GM12878 (cell line): ENCODE measurements around the gene ZNF608. TPM values are rescaled to one million over a fixed set of nuclear protein-coding genes. Genes with fewer than 3 reads are reported as not detected.

Source experiments
- ATAC-seq: fragments of 200-7000 bp; cut with Tn5 transposase; 3 replicates; pipeline ENCODE4 v1.9.1; 2020; ENCODE audit warnings: mild to moderate bottlenecking, moderate library complexity
- BruUV-seq: library from RNA; stranded (reverse); fragments of 400-500 nt; replicated peaks from 2 replicates; lab custom pipeline; 2021; lab: Mats Ljungman, UMichigan
- CTCF ChIA-PET: fragments of 300-600 bp; sonication (Branson Sonifier 250); formaldehyde crosslinking; extraction: SDS; loops from one replicate; lab custom pipeline; 2021; ENCODE audit warnings: inconsistent platforms; lab: Yijun Ruan, JAX
- POLR2A ChIA-PET: fragments of 350-600 bp; formaldehyde crosslinking; extraction: SDS; loops from one replicate; lab custom pipeline; 2021; ENCODE audit warnings: inconsistent platforms; lab: Charles Lee
- RAD21 ChIA-PET: fragments of 300-600 bp; sonication (Branson Sonifier 250); formaldehyde crosslinking; loops from one replicate; lab custom pipeline; 2023; ENCODE audit warnings: antibody characterized with exemption; ENCODE audit not compliant: unreplicated experiment; lab: Charles Lee
- SMC1A ChIA-PET: fragments of 300-600 bp; sonication (Branson Sonifier 250); formaldehyde crosslinking; loops from one replicate; lab custom pipeline; 2023; ENCODE audit not compliant: unreplicated experiment, uncharacterized antibody; lab: Charles Lee
- DNase-seq: peaks from one replicate; pipeline ENCODE4 v3.0.0-alpha.2; 2011; ENCODE audit warnings: low read depth, low spot score
- FAIRE-seq: peaks from 3 replicates; lab custom pipeline; 2011; peaks lifted over from hg19 to GRCh38; lab: Jason Lieb, UNC
- H2AFZ ChIP-seq: 2 replicates; pipeline ENCODE4 v1.6.0; 2011; ENCODE audit warnings: low read depth, low read length, control low read depth; ENCODE audit not compliant: control insufficient read depth
- H3K27ac ChIP-seq: 2 replicates; pipeline ENCODE4 v1.5.1; 2011; ENCODE audit warnings: control low read depth; ENCODE audit not compliant: control insufficient read depth, insufficient read depth
- H3K27me3 ChIP-seq, 2 experiments: replicated peaks in 1 of 2; 2 replicates each; pipeline versions ENCODE4 v1.6.0 to v1.6.1; 2011; ENCODE audit warnings: low read length in 1 of 2; ENCODE audit not compliant: control insufficient read depth in 2 of 2, insufficient read depth in 2 of 2
- H3K36me3 ChIP-seq, 2 experiments: 2 replicates each; pipeline ENCODE4 v1.5.1; 2011; ENCODE audit warnings: low read length in 1 of 2; ENCODE audit not compliant: control insufficient read depth in 2 of 2, insufficient read depth in 2 of 2
- H3K4me1 ChIP-seq: 2 replicates; pipeline ENCODE4 v1.6.1; 2011; ENCODE audit warnings: mild to moderate bottlenecking, low read length, moderate library complexity, mixed read lengths; ENCODE audit not compliant: control insufficient read depth, insufficient read depth
- H3K4me2 ChIP-seq: 2 replicates; pipeline ENCODE4 v1.6.0; 2011; ENCODE audit warnings: control low read depth; ENCODE audit not compliant: control insufficient read depth, insufficient read depth
- H3K4me3 ChIP-seq: fragments of 200-600 bp; sonication (generic); 2 replicates; pipeline ENCODE4 v1.5.1; 2016
- H3K79me2 ChIP-seq: 2 replicates; pipeline ENCODE4 v1.6.0; 2011; ENCODE audit warnings: low read length; ENCODE audit not compliant: control insufficient read depth, insufficient read depth
- H3K9ac ChIP-seq: 2 replicates; pipeline ENCODE4 v1.8.0; 2011; ENCODE audit warnings: low read length, control low read depth, mixed read lengths; ENCODE audit not compliant: control insufficient read depth, insufficient read depth
- H3K9me3 ChIP-seq: replicated peaks from 3 replicates; pipeline ENCODE4 v1.5.1; 2011; ENCODE audit warnings: mild to moderate bottlenecking, low read length; ENCODE audit not compliant: control insufficient read depth, insufficient read depth
- H4K20me1 ChIP-seq: 2 replicates; pipeline ENCODE4 v1.6.0; 2011; ENCODE audit not compliant: control insufficient read depth, insufficient read depth
- BACH1 ChIP-seq: fragments of 450-650 bp; IDR thresholded peaks from 2 replicates; pipeline ENCODE4 v1.6.1; 2017; ENCODE audit warnings: mild to moderate bottlenecking, borderline replicate concordance
- EGR1 ChIP-seq, 2 experiments: IDR thresholded peaks; 1 replicate in 1 of 2; 2 replicates in 1 of 2; pipeline ENCODE4 v1.6.1; 2011 to 2012; ENCODE audit warnings: low read depth in 2 of 2, low read length in 2 of 2, borderline replicate concordance in 1 of 2, mild to moderate bottlenecking in 1 of 2, moderate library complexity in 1 of 2
- FOS ChIP-seq: IDR thresholded peaks from 3 replicates; pipeline ENCODE4 v1.6.1; 2011; ENCODE audit warnings: borderline replicate concordance; ENCODE audit not compliant: insufficient read length; ENCODE audit errors: extremely low read depth
- FOXK2 ChIP-seq: fragments of 450-650 bp; IDR thresholded peaks from 2 replicates; pipeline ENCODE4 v1.6.1; 2017; ENCODE audit warnings: mild to moderate bottlenecking, moderate library complexity
- GATAD2B ChIP-seq: fragments of 450-650 bp; conservative IDR thresholded peaks from 2 replicates; pipeline ENCODE4 v1.6.1; 2017; ENCODE audit warnings: low read depth, mild to moderate bottlenecking, moderate library complexity
- JUNB ChIP-seq: IDR thresholded peaks from 2 replicates; pipeline ENCODE4 v1.6.1; 2016; ENCODE audit warnings: antibody characterized with exemption, mild to moderate bottlenecking
- PAX5 ChIP-seq: IDR thresholded peaks from 2 replicates; pipeline ENCODE4 v1.6.1; 2011; ENCODE audit warnings: low read depth, low read length, borderline replicate concordance
- POU2F2 ChIP-seq: IDR thresholded peaks from 3 replicates; pipeline ENCODE4 v1.6.1; 2011; ENCODE audit warnings: low read depth, mild to moderate bottlenecking, low read length, borderline replicate concordance
- SMC3 ChIP-seq: IDR thresholded peaks from 2 replicates; pipeline ENCODE4 v1.6.1; 2011; ENCODE audit warnings: low read length, improper control_type of control experiment, borderline replicate concordance
- ZNF384 ChIP-seq: IDR thresholded peaks from 2 replicates; pipeline ENCODE4 v1.6.1; 2012; ENCODE audit warnings: low read depth, mild to moderate bottlenecking, low read length, improper control_type of control experiment, borderline replicate concordance
- WGBS: methylation state at CpG from one replicate; pipeline ENCODE4 v1.1.6; 2016; ENCODE audit warnings: low lambda C conversion rate; ENCODE audit not compliant: insufficient replicate concordance, insufficient coverage; ENCODE audit errors: missing lambda C conversion rate; 5-methylcytosine and 5-hydroxymethylcytosine counted together
- in situ Hi-C: fragments of 300-500 bp; cut with MboI; formaldehyde crosslinking; loops from 9 replicates; pipeline ENCODE4 v1.14.3; 2018; ENCODE audit warnings: mixed read lengths
- intact Hi-C: fragments of 100-400 bp; cut with micrococcal nuclease; formaldehyde crosslinking; loops from one replicate; pipeline ENCODE4 v1.14.2; 2022; ENCODE audit not compliant: unreplicated experiment
- polyA plus RNA-seq, 11 experiments: library from polyadenylated mRNA; depleted of rRNA in 4 of 11; unstranded in 6 of 11; stranded (reverse) in 5 of 11; fragments of >200 nt; fragmentation: Nextera tagmentation in 4 of 11; fragmentation: Illumina TruSeq in 1 of 11; extraction: Ambion mirVana in 4 of 11; extraction: Trizol in 1 of 11; gene quantifications; 1 replicate in 1 of 11; 2 replicates in 10 of 11; pipeline versions ENCODE4 v1.2.1 to v1.2.3, GENCODE V29; 2011 to 2016; ENCODE audit warnings: inconsistent platforms in 2 of 11, missing spikeins in 2 of 11, low read depth in 1 of 11
- total RNA-seq, 4 experiments: library from RNA; depleted of rRNA in 3 of 4; stranded (reverse); fragments of >200 nt in 3 of 4; fragmentation: Illumina TruSeq in 1 of 4; extraction: Trizol in 1 of 4; gene quantifications; 2 replicates each; pipeline versions ENCODE4 v1.2.1 to v1.2.3, GENCODE V29; 2013 to 2021
- TF ChIP-seq, protein P1 (sequence below): fragments of 450-650 bp; IDR thresholded peaks from 2 replicates; pipeline ENCODE4 v1.6.1; 2017; ENCODE audit warnings: mild to moderate bottlenecking
- TF ChIP-seq, protein P2 (sequence below): fragments of 450-650 bp; IDR thresholded peaks from 2 replicates; pipeline ENCODE4 v1.6.1; 2016; ENCODE audit warnings: mild to moderate bottlenecking

ZNF608 gene
- total and polyA plus RNA-seq, 10 of the 15 experiments (the other 5 are each of a cell fraction or from before 2014, with no cell fraction given): 0.19 to 6.7 (median 0.64) TPM

DNA sequence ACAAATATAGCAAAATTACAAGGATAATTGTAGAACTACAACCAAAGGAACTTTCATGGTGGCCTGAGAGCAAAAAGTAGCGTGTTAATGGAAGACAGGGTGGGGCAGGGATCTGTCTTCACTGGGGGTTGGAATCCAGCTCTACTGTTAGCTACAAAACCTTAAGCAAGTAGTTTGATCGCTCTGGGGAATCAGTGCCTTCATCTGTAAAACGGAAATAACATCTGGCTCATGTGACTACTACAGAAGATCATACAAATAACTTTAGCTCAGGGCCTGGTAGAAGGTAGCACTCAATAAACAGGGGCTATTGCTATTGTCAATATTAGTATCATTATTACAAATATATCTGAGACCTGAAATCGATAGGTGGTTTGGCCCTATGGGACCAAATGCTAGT lies 40.4 kb downstream of the ZNF608 start (continued):
- TF ChIP-seq POU2F2 (no peak), EGR1 (IDR thresholded peaks at IDR 0.05; ENCODE audit: borderline replicate concordance in 1 of 2, low read depth in 2 of 2, low read length in 2 of 2) (no peak)

DNA sequence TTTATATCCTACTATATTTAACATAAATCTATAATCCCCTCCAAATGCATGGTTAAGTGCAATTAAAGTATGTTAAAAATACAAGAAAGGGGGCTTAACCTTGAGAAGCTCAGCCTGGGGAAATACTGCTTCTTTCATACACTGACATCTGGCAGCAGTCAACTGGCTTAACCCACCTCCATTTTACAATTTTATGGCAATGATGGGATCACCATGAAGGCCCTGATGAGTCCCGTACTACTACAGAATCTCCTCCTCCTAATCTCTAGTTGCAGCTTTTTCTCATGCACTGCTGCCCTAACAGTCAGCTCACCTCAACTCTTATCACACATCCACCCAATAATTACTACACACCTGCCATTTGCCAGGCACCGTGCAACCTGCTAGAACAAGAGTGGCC lies 40.9 kb downstream of the ZNF608 start:
- Histone ChIP-seq H3K27me3 (no peaks in the 10 kb centered on the region), H3K4me1 (peaks cover 63% of the 10 kb centered on the region), H3K4me3 (0 out of 2 replicates have a peak overlapping the region, but pooled peaks have one; percentile 33), H3K36me3 (no peaks in the 10 kb centered on the region), H4K20me1 (no peaks in the 10 kb centered on the region), H3K4me2 (peak overlapping the region; percentile 77), H2AFZ (no peak overlapping the region), H3K27ac (peak overlapping the region; percentile 78), H3K9ac (no peak overlapping the region; the same call in 1 of the 2 replicates), H3K9me3 (no peaks in the 10 kb centered on the region), H3K79me2 (peaks cover 49% of the 10 kb centered on the region)
- CTCF ChIA-PET: interaction anchor here (1.0 to 4.7 kb wide), 5 partner anchors 19 to 204 kb away, joined by 3 to 13 read pairs (median 4); no protein-coding TSS in a partner anchor
- no TSS peak for BruUV-seq
- RAD21 ChIA-PET: interaction anchor here (1.0 to 5.2 kb wide), 13 partner anchors 19 to 215 kb away, joined by 3 to 42 read pairs (median 4); no protein-coding TSS in a partner anchor
- DNase-seq: no peak
- intact Hi-C loops (loop anchor here (2.0 kb wide), 1 partner anchor 55 kb away; no protein-coding TSS in a partner anchor), in situ Hi-C loops (loop anchor here (25.0 kb wide), 1 partner anchor 1043 kb away; no protein-coding TSS in a partner anchor)
- no peak for FAIRE-seq
- TF ChIP-seq, protein P1, sequence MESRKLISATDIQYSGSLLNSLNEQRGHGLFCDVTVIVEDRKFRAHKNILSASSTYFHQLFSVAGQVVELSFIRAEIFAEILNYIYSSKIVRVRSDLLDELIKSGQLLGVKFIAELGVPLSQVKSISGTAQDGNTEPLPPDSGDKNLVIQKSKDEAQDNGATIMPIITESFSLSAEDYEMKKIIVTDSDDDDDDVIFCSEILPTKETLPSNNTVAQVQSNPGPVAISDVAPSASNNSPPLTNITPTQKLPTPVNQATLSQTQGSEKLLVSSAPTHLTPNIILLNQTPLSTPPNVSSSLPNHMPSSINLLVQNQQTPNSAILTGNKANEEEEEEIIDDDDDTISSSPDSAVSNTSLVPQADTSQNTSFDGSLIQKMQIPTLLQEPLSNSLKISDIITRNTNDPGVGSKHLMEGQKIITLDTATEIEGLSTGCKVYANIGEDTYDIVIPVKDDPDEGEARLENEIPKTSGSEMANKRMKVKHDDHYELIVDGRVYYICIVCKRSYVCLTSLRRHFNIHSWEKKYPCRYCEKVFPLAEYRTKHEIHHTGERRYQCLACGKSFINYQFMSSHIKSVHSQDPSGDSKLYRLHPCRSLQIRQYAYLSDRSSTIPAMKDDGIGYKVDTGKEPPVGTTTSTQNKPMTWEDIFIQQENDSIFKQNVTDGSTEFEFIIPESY: no peak
- TF ChIP-seq, protein P2, sequence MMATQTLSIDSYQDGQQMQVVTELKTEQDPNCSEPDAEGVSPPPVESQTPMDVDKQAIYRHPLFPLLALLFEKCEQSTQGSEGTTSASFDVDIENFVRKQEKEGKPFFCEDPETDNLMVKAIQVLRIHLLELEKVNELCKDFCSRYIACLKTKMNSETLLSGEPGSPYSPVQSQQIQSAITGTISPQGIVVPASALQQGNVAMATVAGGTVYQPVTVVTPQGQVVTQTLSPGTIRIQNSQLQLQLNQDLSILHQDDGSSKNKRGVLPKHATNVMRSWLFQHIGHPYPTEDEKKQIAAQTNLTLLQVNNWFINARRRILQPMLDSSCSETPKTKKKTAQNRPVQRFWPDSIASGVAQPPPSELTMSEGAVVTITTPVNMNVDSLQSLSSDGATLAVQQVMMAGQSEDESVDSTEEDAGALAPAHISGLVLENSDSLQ: no peak
- TF ChIP-seq ZNF384 (no peak), GATAD2B (no peak), JUNB (no peak), SMC3 (no peak), FOS (no peak), PAX5 (no peak), FOXK2 (no peak), BACH1 (no peak)
- ATAC-seq: peak; percentile 9; the same call in 2 of the 3 replicates
- POLR2A ChIA-PET: interaction anchor here (0.9 to 1.4 kb wide), 3 partner anchors 27 to 52 kb away, joined by 3 read pairs; no protein-coding TSS in a partner anchor
- SMC1A ChIA-PET: interaction anchor here (0.6 to 4.2 kb wide), 19 partner anchors 10 to 307 kb away, joined by 3 to 27 read pairs (median 4); partner anchors contain the start of gene ZNF608
- 54% methylated on average over 2 of the region's 2 CpGs for WGBS
